ENCODE measurements around the gene TMEM239. TPM values are rescaled to one million over a fixed set of nuclear protein-coding genes. Genes with fewer than 3 reads are reported as not detected.

The TMEM239 gene
- total and polyA plus RNA-seq, 8 donors = 0.18 TPM; not detected in 7

DNA sequence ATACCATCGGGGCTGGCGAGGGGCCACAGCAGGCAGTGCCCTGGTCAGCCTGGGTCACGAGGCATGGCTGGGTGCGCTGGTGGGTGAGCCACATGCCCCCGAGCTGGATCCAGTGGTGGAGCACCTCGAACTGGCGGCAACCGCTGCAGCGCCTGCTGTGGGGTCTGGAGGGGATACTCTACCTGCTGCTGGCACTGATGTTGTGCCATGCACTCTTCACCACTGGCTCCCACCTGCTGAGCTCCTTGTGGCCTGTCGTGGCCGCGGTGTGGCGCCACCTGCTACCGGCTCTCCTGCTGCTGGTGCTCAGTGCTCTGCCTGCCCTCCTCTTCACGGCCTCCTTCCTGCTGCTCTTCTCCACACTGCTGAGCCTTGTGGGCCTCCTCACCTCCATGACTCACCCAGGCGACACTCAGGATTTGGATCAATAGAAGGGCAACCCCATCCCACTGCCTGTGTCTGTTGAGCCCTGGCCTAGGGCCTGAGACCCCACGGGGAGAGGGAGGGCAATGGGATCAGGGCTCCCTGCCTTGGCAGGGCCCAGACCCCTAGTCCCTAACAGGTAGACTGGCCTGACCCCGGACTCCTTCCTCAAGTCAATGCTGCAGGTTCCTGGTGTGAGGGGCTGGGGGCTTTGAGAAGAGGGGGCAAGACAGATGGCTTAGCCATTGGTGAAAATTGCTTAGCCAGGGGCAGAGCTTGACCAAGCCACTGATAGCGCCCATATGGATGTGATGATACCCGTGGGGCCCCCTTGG is 598 bp downstream of the TMEM239 start:
- 72 to 77% (median 75%) methylated on average over 11 to 20 of the region's 20 CpGs for WGBS, 5 donors
- H3K4me3 ChIP-seq = no peak overlapping the region

DNA sequence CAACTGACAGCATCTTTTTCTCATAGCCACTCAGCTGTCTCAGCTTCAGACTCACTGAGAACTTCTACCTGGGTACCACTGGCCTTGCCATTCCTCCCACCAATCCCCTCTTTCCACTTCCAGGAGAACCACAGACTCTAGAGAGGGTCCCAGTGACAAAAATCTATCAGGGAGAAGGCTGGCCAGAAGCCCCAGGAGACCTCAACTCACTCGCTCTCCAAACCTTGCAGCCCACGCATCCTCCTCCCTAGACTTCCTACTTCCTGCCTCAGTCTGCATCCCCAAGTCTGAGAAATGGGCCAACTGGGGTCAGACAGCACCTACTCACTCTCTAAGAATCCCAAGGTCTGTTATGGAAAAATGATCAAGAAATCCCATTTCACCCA is 1.2 kb downstream of the TMEM239 start:
- intact Hi-C loops (cut with DNase I; ENCODE audit: low total_unique reads) = no loop called here
- Histone ChIP-seq H3K4me1 (peaks cover 4 to 23% (median 16%) of the 10 kb centered on the region in 4 donors), H3K9me3 (peaks cover 0 to 8% (median 5%) of the 10 kb centered on the region in 4 donors), H3K36me3 (no peaks in the 10 kb centered on the region), H3K27me3 (peaks cover 6 to 70% (median 24%) of the 10 kb centered on the region in 3 donors), H3K27ac (peak overlapping the region in 1 of 5 donors; percentile 27), H3K4me3 (no peak overlapping the region)
- DNase-seq = no peak
- TF ChIP-seq, protein P1, sequence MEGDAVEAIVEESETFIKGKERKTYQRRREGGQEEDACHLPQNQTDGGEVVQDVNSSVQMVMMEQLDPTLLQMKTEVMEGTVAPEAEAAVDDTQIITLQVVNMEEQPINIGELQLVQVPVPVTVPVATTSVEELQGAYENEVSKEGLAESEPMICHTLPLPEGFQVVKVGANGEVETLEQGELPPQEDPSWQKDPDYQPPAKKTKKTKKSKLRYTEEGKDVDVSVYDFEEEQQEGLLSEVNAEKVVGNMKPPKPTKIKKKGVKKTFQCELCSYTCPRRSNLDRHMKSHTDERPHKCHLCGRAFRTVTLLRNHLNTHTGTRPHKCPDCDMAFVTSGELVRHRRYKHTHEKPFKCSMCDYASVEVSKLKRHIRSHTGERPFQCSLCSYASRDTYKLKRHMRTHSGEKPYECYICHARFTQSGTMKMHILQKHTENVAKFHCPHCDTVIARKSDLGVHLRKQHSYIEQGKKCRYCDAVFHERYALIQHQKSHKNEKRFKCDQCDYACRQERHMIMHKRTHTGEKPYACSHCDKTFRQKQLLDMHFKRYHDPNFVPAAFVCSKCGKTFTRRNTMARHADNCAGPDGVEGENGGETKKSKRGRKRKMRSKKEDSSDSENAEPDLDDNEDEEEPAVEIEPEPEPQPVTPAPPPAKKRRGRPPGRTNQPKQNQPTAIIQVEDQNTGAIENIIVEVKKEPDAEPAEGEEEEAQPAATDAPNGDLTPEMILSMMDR (IDR thresholded peaks at IDR 0.05) = no peak
- TF ChIP-seq POLR2A (IDR thresholded peaks at IDR 0.05) (no peak), EP300 (IDR thresholded peaks at IDR 0.05) (no peak), POLR2AphosphoS5 (IDR thresholded peaks at IDR 0.05) (no peak)
- WGBS, 5 donors = 83 to 97% (median 96%) methylated on average over 2 of the region's 2 CpGs

More for the DNA sequence above, 598 bp downstream of the TMEM239 start:
- H3K9me3 ChIP-seq = peaks cover 0 to 13% (median 8%) of the 10 kb centered on the region in 4 donors
- intact Hi-C loops (cut with DNase I; ENCODE audit: low total_unique reads) = no loop called here
- peaks cover 4 to 23% (median 16%) of the 10 kb centered on the region in 4 donors for H3K4me1 ChIP-seq
- peak overlapping the region in 1 of 5 donors; percentile 27 for H3K27ac ChIP-seq
- TF ChIP-seq POLR2A (IDR thresholded peaks at IDR 0.05) (no peak), POLR2AphosphoS5 (IDR thresholded peaks at IDR 0.05) (no peak), EP300 (IDR thresholded peaks at IDR 0.05) (no peak)
- TF ChIP-seq, protein P1 (IDR thresholded peaks at IDR 0.05) = no peak
- H3K36me3 ChIP-seq = no peaks in the 10 kb centered on the region
- H3K27me3 ChIP-seq = peaks cover 6 to 70% (median 18%) of the 10 kb centered on the region in 3 donors
- DNase-seq = no peak

DNA sequence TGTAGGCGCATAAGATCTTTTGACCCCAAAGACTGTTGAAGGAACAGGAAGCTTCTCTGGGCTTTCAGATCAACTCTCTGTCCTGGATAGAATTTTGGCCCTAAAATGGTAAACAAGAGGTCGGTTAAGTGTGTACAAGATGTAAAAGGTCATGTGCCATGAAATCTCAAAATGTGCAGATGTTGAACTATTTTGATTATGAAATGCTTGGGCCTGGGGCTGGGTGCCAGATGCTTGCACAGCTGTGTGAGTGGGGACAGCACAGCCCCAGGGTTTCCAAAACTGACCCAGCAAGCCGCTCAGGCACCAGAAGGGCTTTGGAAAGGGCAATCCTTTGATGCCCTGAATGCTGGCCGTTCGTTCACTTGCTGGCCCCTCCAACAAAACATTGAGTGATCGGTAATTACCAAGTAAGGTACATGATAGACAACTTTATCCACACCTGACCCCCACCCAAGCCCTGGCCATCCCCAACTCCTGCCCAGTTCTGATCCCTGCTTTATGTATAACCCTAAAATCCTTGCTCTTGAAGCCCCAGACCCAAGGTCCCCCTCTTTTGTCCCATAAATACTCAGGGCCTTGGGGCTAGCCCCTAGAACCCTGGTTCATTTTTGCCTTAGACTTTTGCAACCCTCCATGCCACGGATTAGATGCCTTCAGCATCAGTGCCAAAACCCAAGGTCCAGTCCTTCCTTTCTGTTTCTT is 1.9 kb downstream of the TMEM239 start:
- Histone ChIP-seq H3K4me1 (peaks cover 4 to 23% (median 16%) of the 10 kb centered on the region in 4 donors), H3K27me3 (peaks cover 6 to 64% (median 24%) of the 10 kb centered on the region in 3 donors), H3K4me3 (no peak overlapping the region), H3K36me3 (no peaks in the 10 kb centered on the region), H3K27ac (peak overlapping the region in 1 of 5 donors; percentile 27), H3K9me3 (peaks cover 0 to under 1% (median 0%) of the 10 kb centered on the region in 4 donors)
- DNase-seq = no peak
- TF ChIP-seq, protein P1 (IDR thresholded peaks at IDR 0.05) = no peak
- TF ChIP-seq POLR2A (IDR thresholded peaks at IDR 0.05) (no peak), POLR2AphosphoS5 (IDR thresholded peaks at IDR 0.05) (no peak), EP300 (IDR thresholded peaks at IDR 0.05) (no peak)
- 65 to 78% (median 77%) methylated on average over 7 of the region's 7 CpGs for WGBS, 5 donors
- intact Hi-C loops (cut with DNase I; ENCODE audit: low total_unique reads) = no loop called here

- WGBS, 5 donors = 22 to 34% (median 27%) methylated on average over 32 of the region's 32 CpGs
- Histone ChIP-seq H3K4me3 (no peak overlapping the region), H3K9me3 (no peaks in the 10 kb centered on the region), H3K27ac (no peak overlapping the region), H3K36me3 (no peaks in the 10 kb centered on the region), H3K27me3 (peaks cover 6 to 60% (median 24%) of the 10 kb centered on the region in 3 donors), H3K4me1 (peaks cover 4 to 19% (median 15%) of the 10 kb centered on the region in 4 donors)
- intact Hi-C loops (cut with DNase I; ENCODE audit: low total_unique reads) = no loop called here
- peak in 1 of 2 donors; percentile 53 for DNase-seq
- TF ChIP-seq POLR2A (IDR thresholded peaks at IDR 0.05) (no peak), POLR2AphosphoS5 (IDR thresholded peaks at IDR 0.05) (no peak), EP300 (IDR thresholded peaks at IDR 0.05) (no peak)
- TF ChIP-seq, protein P1 (IDR thresholded peaks at IDR 0.05) = no peak
Observed at GRCh38 chr20:2820084-2820895, 4.1 kb downstream of the TMEM239 start.

Data from stomach (tissue), 9 donors.